ENCODE results near the gene RAB3B.

The RAB3B gene

GRCh38 chr1:51955797-51956527 lies 34.5 kb downstream of the RAB3B start:
- no peak for DNase-seq

GRCh38 chr1:51954783-51955182 lies 35.7 kb downstream of the RAB3B start:
- DNase-seq, result no peak

- DNase-seq, result no peak
These were observed 37.4 kb downstream of the RAB3B start for GRCh38 chr1:51953079-51953478.

- DNase-seq, result no peak
These were observed 37.9 kb downstream of the RAB3B start for GRCh38 chr1:51952638-51953037.

GRCh38 chr1:51950701-51951100 lies 39.8 kb downstream of the RAB3B start:
- DNase-seq, result no peak

GRCh38 chr1:51949014-51949702 lies 41.3 kb downstream of the RAB3B start:
- no peak for DNase-seq

- DNase-seq, result no peak
These were observed 42.0 kb downstream of the RAB3B start for GRCh38 chr1:51948491-51948915.

- no peak for DNase-seq
These were observed 44.2 kb downstream of the RAB3B start for GRCh38 chr1:51946300-51946699.

- DNase-seq, result no peak
These were observed 44.9 kb downstream of the RAB3B start for GRCh38 chr1:51945591-51945990.

- no peak for DNase-seq
These were observed 48.2 kb downstream of the RAB3B start for GRCh38 chr1:51942281-51942680.

- no peak for DNase-seq
These were observed 49.0 kb downstream of the RAB3B start for GRCh38 chr1:51941528-51941927.

- no peak for DNase-seq
These were observed 53.4 kb downstream of the RAB3B start for GRCh38 chr1:51937112-51937511.

- no peak for DNase-seq
These were observed 54.0 kb downstream of the RAB3B start for GRCh38 chr1:51936531-51936930.

- no peak for DNase-seq
These were observed 57.2 kb downstream of the RAB3B start for GRCh38 chr1:51933344-51933743.

GRCh38 chr1:51930329-51930728 lies 60.2 kb downstream of the RAB3B start:
- DNase-seq, result no peak

GRCh38 chr1:51928896-51929295 lies 61.6 kb downstream of the RAB3B start:
- no peak for DNase-seq

- DNase-seq, result no peak
These were observed 63.5 kb downstream of the RAB3B start for GRCh38 chr1:51927029-51927428.

GRCh38 chr1:51926171-51926812 lies 64.2 kb downstream of the RAB3B start:
- no peak for DNase-seq

- no peak for DNase-seq
These were observed 66.0 kb downstream of the RAB3B start for GRCh38 chr1:51924455-51924854.

- DNase-seq, result no peak
These were observed 68.5 kb downstream of the RAB3B start for GRCh38 chr1:51922040-51922439.

GRCh38 chr1:51920130-51920529 lies 70.4 kb downstream of the RAB3B start:
- no peak for DNase-seq

- DNase-seq, result no peak
These were observed 70.8 kb downstream of the RAB3B start for GRCh38 chr1:51919684-51920083.

- no peak for DNase-seq
These were observed 73.7 kb downstream of the RAB3B start for GRCh38 chr1:51916587-51917405.
